ENCODE data around the gene METTL21C.

Gene METTL21C

GRCh38 chr13:102667023-102667422 is 27.8 kb downstream of the METTL21C start:
- DNase-seq (ENCODE audit: low read depth, low spot score): no peak

GRCh38 chr13:102659168-102659713 is 35.6 kb downstream of the METTL21C start:
- DNase-seq (ENCODE audit: low read depth, low spot score): no peak

GRCh38 chr13:102658660-102659059 is 36.2 kb downstream of the METTL21C start:
- DNase-seq (ENCODE audit: low read depth, low spot score): no peak

DNA sequence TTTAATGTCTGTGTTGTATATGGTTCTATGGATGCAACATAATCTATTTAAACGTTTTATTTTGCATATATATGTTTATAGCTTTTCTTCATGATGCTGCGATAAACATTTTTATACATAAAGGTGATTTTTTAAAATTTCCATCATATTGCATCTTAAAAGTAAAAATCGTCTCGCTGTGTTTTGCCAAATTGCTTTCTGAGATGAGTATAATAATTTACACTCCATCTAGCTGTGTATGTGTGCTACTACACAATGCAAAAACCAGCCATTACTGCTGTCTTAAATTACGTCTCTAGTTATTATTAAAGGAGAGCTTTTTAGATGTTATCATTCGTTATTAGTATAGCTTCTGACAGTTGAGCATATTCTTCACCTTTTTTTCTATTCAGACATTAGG is 37.2 kb downstream of the METTL21C start:
- DNase-seq (ENCODE audit: low read depth, low spot score): no peak

DNA sequence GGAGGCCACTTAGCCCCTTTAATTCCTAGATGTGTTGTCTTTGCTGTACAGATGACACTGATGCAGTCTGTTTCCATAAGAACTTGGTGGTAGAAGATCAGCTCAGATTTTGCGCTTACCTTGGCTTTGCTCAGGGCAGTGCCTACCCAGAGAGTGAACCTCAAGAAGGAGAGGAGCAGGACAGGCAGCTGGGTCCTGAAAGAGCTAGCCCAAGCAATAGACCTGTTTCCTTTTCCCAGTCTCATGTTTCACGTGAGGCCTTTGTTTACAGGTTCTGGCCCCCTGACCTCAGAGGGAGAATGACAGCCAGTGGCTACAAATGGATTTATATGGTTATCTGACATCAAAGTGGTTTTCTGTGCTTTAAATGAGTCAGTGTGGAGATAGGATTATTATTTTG is 40.1 kb downstream of the METTL21C start:
- no peak for DNase-seq (ENCODE audit: low read depth, low spot score)

GRCh38 chr13:102651892-102652291 is 43.0 kb downstream of the METTL21C start:
- no peak for DNase-seq (ENCODE audit: low read depth, low spot score)

- DNase-seq (ENCODE audit: low read depth, low spot score): no peak
Measured at GRCh38 chr13:102651392-102651791, 43.5 kb downstream of the METTL21C start.

- no peak for DNase-seq (ENCODE audit: low read depth, low spot score)
Measured at GRCh38 chr13:102650444-102650843, 44.4 kb downstream of the METTL21C start.

DNA sequence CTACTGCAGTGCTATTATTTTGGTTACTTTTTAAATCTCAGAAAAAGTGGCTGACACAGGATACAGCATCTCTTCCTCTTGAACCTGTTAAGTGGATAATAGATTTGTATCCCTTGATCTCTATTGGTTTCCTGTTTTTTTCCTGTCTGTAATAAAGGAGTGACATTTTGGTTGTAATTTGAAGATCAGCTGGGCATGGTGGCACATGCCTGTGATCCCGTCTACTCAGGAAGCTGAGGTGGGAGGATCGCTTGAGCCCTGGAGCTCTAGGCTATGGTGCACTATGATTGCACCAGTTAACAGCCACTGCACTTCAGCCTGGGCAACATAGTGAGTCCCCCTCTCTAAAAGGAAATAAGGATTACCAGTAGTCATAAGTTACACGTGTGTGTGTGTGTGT is 46.8 kb downstream of the METTL21C start:
- DNase-seq (ENCODE audit: low read depth, low spot score): no peak

DNA sequence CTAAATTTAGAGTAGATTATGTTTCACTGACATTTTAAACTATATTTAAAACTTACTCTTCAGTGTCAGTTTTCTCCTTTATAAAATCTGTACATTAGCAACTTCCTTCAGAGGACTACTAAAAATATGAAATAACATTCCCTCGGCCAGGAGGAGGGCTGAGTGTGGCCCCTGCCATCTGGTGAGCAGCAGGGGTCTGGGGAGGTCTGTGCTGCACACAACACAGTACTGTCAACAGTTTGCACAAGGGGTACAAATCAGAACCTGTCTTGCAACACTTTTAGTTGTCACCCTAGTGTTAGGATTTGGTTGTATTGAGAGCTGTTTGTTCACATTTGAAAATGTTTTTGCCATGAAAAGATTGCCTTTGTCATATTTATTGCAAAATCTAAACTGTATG is 49.1 kb downstream of the METTL21C start:
- DNase-seq (ENCODE audit: low read depth, low spot score): no peak

- DNase-seq (ENCODE audit: low read depth, low spot score): no peak
Measured at GRCh38 chr13:102643656-102644055, 51.2 kb downstream of the METTL21C start.

DNA sequence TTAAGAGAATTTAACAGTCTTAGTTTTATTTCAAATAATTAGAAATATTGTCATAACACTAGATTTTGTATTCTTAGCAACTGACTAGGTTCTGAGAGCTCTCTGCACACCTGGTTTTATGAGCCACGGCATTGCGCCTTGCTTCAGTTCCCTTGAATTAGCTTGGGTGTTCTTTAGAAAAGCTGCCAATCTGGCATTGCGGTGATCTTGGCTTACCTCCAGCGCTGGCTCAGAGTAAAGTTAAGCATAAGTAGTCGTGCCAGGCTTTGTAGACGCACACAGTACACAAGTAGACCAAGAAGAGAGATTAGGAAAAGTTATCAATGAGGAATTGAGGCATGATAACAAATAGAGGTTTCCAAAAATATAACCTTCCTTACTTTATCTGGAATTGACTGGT is 52.4 kb downstream of the METTL21C start:
- DNase-seq (ENCODE audit: low read depth, low spot score): no peak

- DNase-seq (ENCODE audit: low read depth, low spot score): no peak
Measured at GRCh38 chr13:102642029-102642428, 52.8 kb downstream of the METTL21C start.

DNA sequence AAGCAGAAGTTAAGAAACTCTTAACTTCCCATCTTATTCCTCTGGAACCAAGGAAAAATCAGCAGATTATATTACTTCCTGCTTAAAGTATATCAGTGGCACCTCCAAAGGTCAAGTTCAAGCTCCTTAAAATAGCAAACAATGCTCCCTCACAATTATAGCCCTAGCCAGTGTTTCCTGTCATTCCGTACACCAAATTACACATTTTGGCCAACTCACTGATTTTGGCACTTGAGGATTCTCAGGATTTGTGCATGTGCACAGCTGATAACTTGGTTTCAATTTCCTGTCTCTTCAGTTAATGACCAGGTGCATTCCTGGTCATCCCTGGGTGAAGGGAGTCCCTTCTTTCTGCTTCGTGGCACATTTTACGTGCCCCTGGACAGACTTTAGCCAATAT is 56.1 kb downstream of the METTL21C start:
- DNase-seq (ENCODE audit: low read depth, low spot score): no peak
